Measurements from ENCODE around the gene ANKRD28. TPM values are rescaled to one million over a fixed set of nuclear protein-coding genes. Genes with fewer than 3 reads are reported as not detected.
A peak's percentile ranks its signal among the peaks of the same experiment; 100 is the strongest.

The ANKRD28 gene
- total and polyA plus RNA-seq, 7 experiments from 2014 or later: 8.7 to 70.4 (median 28.5) TPM

DNA sequence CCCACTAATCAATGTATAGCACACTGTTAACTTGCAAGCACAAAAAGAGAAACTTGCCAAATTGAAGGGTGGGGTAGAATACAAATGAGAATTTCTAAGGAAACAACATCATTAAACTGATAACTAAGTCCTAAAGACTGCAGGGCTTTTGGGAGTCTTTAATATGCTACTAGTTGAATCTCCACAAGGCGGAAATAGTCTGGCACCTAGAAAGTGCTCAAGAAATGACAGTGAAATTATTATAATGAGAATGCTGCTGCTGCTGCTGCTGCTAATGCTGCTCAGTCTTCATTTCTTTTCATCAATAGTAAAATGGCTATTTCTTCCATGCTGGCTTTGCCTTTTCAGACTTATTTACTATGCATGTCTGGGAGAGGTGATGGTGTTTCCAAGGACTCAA is 104.4 kb downstream of the ANKRD28 start:
- no peak for DNase-seq
- Histone ChIP-seq H3K4me3 (ENCODE audit: low read length) (no peak overlapping the region), H3K4me1 (ENCODE audit: control insufficient read depth in 2 of 2, insufficient read depth in 2 of 2, low read length in 2 of 2) (no peaks in the 10 kb centered on the region), H3K27me3 (ENCODE audit: control insufficient read depth in 2 of 2, insufficient read depth in 2 of 2, low read length in 2 of 2) (no peaks in the 10 kb centered on the region), H3K27ac (ENCODE audit: low read depth, low read length) (no peak overlapping the region), H3K9me3 (ENCODE audit: control insufficient read depth in 2 of 3, low read length in 3 of 3) (no peaks in the 10 kb centered on the region), H3K36me3 (ENCODE audit: control insufficient read depth in 2 of 3, insufficient read depth in 3 of 3, low read length in 3 of 3) (peaks cover 0 to 11% (median 0%) of the 10 kb centered on the region in 3 experiments)
- H3K9me3 Mint-ChIP-seq: no peaks in the 10 kb centered on the region
- H3K4me1 Mint-ChIP-seq: peaks cover 0 to 9% (median 5%) of the 10 kb centered on the region in 7 donors
- ChIA-PET POLR2A (no interaction called here), CTCF (no interaction called here)
- H3K27me3 Mint-ChIP-seq: no peaks in the 10 kb centered on the region
- H3K27ac Mint-ChIP-seq: no peak overlapping the region
- intact Hi-C loops (cut with micrococcal nuclease): loop anchor here (5.0 kb wide), 2 partner anchors 61 to 119 kb away; no protein-coding TSS in a partner anchor
- peaks cover 0 to 70% (median 29%) of the 10 kb centered on the region in 5 donors for H3K36me3 Mint-ChIP-seq
- ATAC-seq: no peak
- no peak overlapping the region for H3K4me3 Mint-ChIP-seq

DNA sequence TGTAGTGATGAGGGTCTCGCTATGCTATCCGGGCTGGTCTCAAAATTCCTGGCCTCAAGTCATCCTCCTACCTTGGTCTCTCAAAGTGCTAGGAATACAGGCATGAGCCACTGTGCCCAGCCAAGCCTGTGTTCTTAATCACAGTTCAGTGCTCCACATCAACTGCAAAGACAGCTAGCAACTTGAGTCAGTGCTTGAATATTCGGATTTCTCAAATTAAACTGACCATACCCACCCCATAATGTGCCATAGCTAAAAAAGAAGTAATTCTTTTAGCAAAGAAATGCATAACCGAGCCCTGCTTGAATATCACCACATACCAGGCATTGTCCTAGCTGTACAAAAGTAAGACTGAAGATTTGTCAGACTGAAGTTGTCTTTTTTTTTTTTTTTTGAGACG is 107.0 kb downstream of the ANKRD28 start:
- Histone ChIP-seq H3K36me3 (ENCODE audit: control insufficient read depth in 2 of 3, insufficient read depth in 3 of 3, low read length in 3 of 3) (peaks cover 0 to 11% (median 0%) of the 10 kb centered on the region in 3 experiments), H3K27ac (ENCODE audit: low read depth, low read length) (no peak overlapping the region), H3K4me3 (ENCODE audit: low read length) (no peak overlapping the region), H3K27me3 (ENCODE audit: control insufficient read depth in 2 of 2, insufficient read depth in 2 of 2, low read length in 2 of 2) (no peaks in the 10 kb centered on the region), H3K9me3 (ENCODE audit: control insufficient read depth in 2 of 3, low read length in 3 of 3) (no peaks in the 10 kb centered on the region), H3K4me1 (ENCODE audit: control insufficient read depth in 2 of 2, insufficient read depth in 2 of 2, low read length in 2 of 2) (no peaks in the 10 kb centered on the region)
- peaks cover 0 to 12% (median 5%) of the 10 kb centered on the region in 7 donors for H3K4me1 Mint-ChIP-seq
- intact Hi-C loops (cut with micrococcal nuclease): loop anchor here (5.0 kb wide), 2 partner anchors 58 to 122 kb away; no protein-coding TSS in a partner anchor
- ChIA-PET POLR2A (no interaction called here), CTCF (no interaction called here)
- peaks cover 0 to 70% (median 23%) of the 10 kb centered on the region in 5 donors for H3K36me3 Mint-ChIP-seq
- H3K9me3 Mint-ChIP-seq: no peaks in the 10 kb centered on the region
- no peak overlapping the region for H3K27ac Mint-ChIP-seq
- H3K4me3 Mint-ChIP-seq: no peak overlapping the region
- DNase-seq: no peak
- ATAC-seq: no peak
- H3K27me3 Mint-ChIP-seq: no peaks in the 10 kb centered on the region

DNA sequence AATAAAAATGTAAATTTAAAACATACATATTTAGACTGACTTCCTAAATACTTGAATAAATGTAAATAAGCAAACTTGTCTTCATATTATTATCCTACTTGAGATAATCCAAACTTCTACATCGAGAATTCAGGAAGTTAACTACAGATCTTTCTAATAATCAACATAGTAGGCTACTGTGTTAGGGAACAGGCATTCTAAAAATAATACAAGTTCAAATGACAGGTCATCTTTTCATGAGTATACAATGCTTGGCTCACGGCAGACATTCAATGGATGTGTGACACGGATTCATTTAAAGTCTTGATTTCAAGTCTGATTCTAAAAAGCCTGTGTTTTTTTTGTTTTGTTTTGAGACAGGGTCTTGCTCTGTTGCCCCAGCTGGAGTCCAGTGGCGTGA is 107.5 kb downstream of the ANKRD28 start:
- no peak overlapping the region for H3K4me3 Mint-ChIP-seq
- ChIA-PET CTCF (no interaction called here), POLR2A (no interaction called here)
- H3K4me1 Mint-ChIP-seq: peaks cover 0 to 12% (median 7%) of the 10 kb centered on the region in 7 donors
- no peaks in the 10 kb centered on the region for H3K9me3 Mint-ChIP-seq
- Histone ChIP-seq H3K36me3 (ENCODE audit: control insufficient read depth in 2 of 3, insufficient read depth in 3 of 3, low read length in 3 of 3) (peaks cover 0 to 10% (median 0%) of the 10 kb centered on the region in 3 experiments), H3K4me1 (ENCODE audit: control insufficient read depth in 2 of 2, insufficient read depth in 2 of 2, low read length in 2 of 2) (no peaks in the 10 kb centered on the region), H3K27me3 (ENCODE audit: control insufficient read depth in 2 of 2, insufficient read depth in 2 of 2, low read length in 2 of 2) (no peaks in the 10 kb centered on the region), H3K9me3 (ENCODE audit: control insufficient read depth in 2 of 3, low read length in 3 of 3) (no peaks in the 10 kb centered on the region), H3K27ac (ENCODE audit: low read depth, low read length) (no peak overlapping the region), H3K4me3 (ENCODE audit: low read length) (no peak overlapping the region)
- ATAC-seq: no peak
- peaks cover 0 to 69% (median 29%) of the 10 kb centered on the region in 5 donors for H3K36me3 Mint-ChIP-seq
- no peaks in the 10 kb centered on the region for H3K27me3 Mint-ChIP-seq
- DNase-seq: no peak
- intact Hi-C loops (cut with micrococcal nuclease): loop anchor here (5.0 kb wide), 2 partner anchors 58 to 122 kb away; no protein-coding TSS in a partner anchor
- no peak overlapping the region for H3K27ac Mint-ChIP-seq

DNA sequence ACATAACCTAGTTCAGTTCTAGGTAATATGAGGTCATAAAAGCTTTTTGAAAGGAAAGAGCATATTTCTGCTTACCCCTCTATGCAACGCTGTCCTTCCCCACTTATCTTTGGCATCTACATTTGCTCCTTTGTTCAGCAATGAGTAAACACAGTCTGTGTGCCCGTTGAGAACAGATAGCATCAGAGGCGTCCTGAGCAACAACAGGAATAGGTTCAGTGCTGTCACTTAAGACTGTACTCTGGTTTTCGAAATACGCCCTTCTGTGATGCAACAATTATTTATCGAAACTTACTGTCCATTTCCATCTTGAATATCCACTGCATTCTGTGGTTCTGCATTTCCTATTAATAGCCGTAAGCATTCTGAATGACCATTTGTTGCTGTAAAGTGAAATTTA is 111.9 kb downstream of the ANKRD28 start:
- no peaks in the 10 kb centered on the region for H3K9me3 ChIP-seq (ENCODE audit: control insufficient read depth in 2 of 3, low read length in 3 of 3)
- no peaks in the 10 kb centered on the region for H3K4me1 ChIP-seq (ENCODE audit: control insufficient read depth in 2 of 2, insufficient read depth in 2 of 2, low read length in 2 of 2)
- ChIA-PET CTCF (no interaction called here), POLR2A (no interaction called here)
- Mint-ChIP-seq H3K9me3 (no peaks in the 10 kb centered on the region), H3K36me3 (peaks cover 0 to 42% (median 32%) of the 10 kb centered on the region in 5 donors), H3K27me3 (no peaks in the 10 kb centered on the region), H3K4me1 (peaks cover 0 to 16% (median 5%) of the 10 kb centered on the region in 7 donors), H3K4me3 (peak overlapping the region in 1 of 10 donors; percentile 17), H3K27ac (no peak overlapping the region)
- peak; percentile 69 for ATAC-seq
- no peak overlapping the region for H3K4me3 ChIP-seq (ENCODE audit: low read length)
- H3K36me3 ChIP-seq (ENCODE audit: control insufficient read depth in 2 of 3, insufficient read depth in 3 of 3, low read length in 3 of 3): peaks cover 0 to 17% (median 8%) of the 10 kb centered on the region in 3 experiments
- no peaks in the 10 kb centered on the region for H3K27me3 ChIP-seq (ENCODE audit: control insufficient read depth in 2 of 2, insufficient read depth in 2 of 2, low read length in 2 of 2)
- H3K27ac ChIP-seq (ENCODE audit: low read depth, low read length): no peak overlapping the region
- no peak for DNase-seq
- intact Hi-C loops (cut with micrococcal nuclease): loop anchor here in 1 of 2 donors (5.0 kb wide), 1 partner anchor 39 kb away; no protein-coding TSS in a partner anchor

DNA sequence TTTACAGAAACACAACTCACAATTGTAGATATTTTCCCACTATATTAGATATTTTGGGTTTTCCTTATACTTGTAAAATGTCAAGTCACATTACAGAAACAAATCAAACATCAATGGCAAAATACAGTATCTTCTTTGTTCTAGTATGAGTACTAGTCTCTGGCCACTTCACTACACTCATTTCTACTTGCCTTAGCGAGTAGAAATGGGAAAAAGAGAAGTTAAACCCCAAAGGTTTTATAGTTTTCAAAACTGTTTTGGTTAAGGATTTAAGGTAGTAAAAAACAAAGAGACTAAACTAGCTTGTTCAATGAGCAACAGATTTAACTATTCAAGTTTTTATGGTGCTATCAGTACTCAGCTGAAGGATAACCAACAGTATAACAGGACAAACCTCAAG is 114.5 kb downstream of the ANKRD28 start:
- Mint-ChIP-seq H3K27me3 (no peaks in the 10 kb centered on the region), H3K4me3 (no peak overlapping the region), H3K9me3 (no peaks in the 10 kb centered on the region), H3K4me1 (peaks cover 0 to 16% (median 5%) of the 10 kb centered on the region in 7 donors), H3K27ac (no peak overlapping the region), H3K36me3 (peaks cover 0 to 32% (median 27%) of the 10 kb centered on the region in 5 donors)
- Histone ChIP-seq H3K4me1 (ENCODE audit: control insufficient read depth in 2 of 2, insufficient read depth in 2 of 2, low read length in 2 of 2) (no peaks in the 10 kb centered on the region), H3K27ac (ENCODE audit: low read depth, low read length) (no peak overlapping the region), H3K4me3 (ENCODE audit: low read length) (no peak overlapping the region), H3K36me3 (ENCODE audit: control insufficient read depth in 2 of 3, insufficient read depth in 3 of 3, low read length in 3 of 3) (peaks cover 4 to 11% (median 8%) of the 10 kb centered on the region in 3 experiments), H3K9me3 (ENCODE audit: control insufficient read depth in 2 of 3, low read length in 3 of 3) (no peaks in the 10 kb centered on the region), H3K27me3 (ENCODE audit: control insufficient read depth in 2 of 2, insufficient read depth in 2 of 2, low read length in 2 of 2) (no peaks in the 10 kb centered on the region)
- intact Hi-C loops (cut with micrococcal nuclease): no loop called here
- DNase-seq: no peak
- POLR2A ChIA-PET: interaction anchor here (1.3 kb wide), 1 partner anchor 82 kb away, joined by 4 read pairs; the partner anchor contains the start of genes BTD and HACL1
- CTCF ChIA-PET: no interaction called here
- ATAC-seq: no peak

DNA sequence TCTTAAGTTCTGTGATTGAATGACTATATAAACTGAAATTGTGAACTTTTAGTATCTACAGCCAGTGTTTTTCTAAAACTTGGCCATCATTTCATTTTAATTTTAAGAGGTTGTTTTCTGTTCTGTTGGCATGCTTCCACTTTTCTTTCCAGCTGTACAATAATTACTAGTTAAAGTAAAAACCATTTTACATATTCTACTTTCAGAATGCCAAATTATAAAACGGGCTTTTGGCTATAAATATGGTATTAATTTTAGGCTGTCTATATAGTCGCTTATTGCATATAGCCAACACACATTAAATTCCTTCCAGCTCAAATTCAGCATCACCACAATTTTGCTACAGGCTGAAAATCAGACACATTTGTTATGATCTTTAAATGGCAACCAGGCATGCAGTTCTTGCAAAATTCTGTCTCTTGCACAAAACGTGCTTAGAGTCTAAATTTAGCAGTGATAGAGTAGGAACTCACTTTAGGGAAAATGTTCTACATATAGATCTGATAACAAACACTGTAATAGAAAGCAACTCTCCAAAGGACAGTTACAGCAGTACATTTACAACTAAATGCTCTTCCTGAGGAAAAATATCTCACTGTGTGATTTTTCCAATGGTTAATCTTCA is 115.1 kb downstream of the ANKRD28 start:
- no peak for ATAC-seq
- Mint-ChIP-seq H3K27ac (no peak overlapping the region), H3K9me3 (no peaks in the 10 kb centered on the region), H3K4me3 (no peak overlapping the region), H3K36me3 (peaks cover 0 to 36% (median 31%) of the 10 kb centered on the region in 5 donors), H3K4me1 (peaks cover 0 to 16% (median 5%) of the 10 kb centered on the region in 7 donors), H3K27me3 (no peaks in the 10 kb centered on the region)
- intact Hi-C loops (cut with micrococcal nuclease): no loop called here
- Histone ChIP-seq H3K4me1 (ENCODE audit: control insufficient read depth in 2 of 2, insufficient read depth in 2 of 2, low read length in 2 of 2) (no peaks in the 10 kb centered on the region), H3K27me3 (ENCODE audit: control insufficient read depth in 2 of 2, insufficient read depth in 2 of 2, low read length in 2 of 2) (no peaks in the 10 kb centered on the region), H3K4me3 (ENCODE audit: low read length) (no peak overlapping the region), H3K27ac (ENCODE audit: low read depth, low read length) (no peak overlapping the region), H3K36me3 (ENCODE audit: control insufficient read depth in 2 of 3, insufficient read depth in 3 of 3, low read length in 3 of 3) (peaks cover 4 to 11% (median 8%) of the 10 kb centered on the region in 3 experiments), H3K9me3 (ENCODE audit: control insufficient read depth in 2 of 3, low read length in 3 of 3) (no peaks in the 10 kb centered on the region)
- ChIA-PET POLR2A (interaction anchor here (1.3 kb wide), 1 partner anchor 81 kb away, joined by 4 read pairs; the partner anchor contains the start of genes BTD and HACL1), CTCF (no interaction called here)
- no peak for DNase-seq

DNA sequence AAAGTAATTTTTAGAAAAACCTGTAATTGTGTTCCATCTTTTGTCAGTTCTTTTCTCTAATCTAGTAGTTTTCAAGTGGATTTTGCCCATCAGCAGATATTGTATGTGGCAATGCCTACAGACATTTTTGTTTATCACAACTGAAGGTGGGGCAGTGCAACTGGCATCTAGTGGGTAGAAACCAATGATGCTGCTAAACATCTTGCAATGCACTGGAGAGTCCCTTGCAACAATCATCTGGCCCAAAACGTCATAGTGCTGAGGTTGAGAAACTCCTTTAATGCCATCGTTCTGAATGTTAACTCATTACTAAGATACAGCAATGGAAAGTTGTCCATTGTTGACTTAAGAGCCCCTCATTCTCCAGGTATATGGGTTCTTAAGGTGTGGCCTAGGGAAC is 116.1 kb downstream of the ANKRD28 start:
- POLR2A ChIA-PET: no interaction called here

More for the DNA sequence above, 116.1 kb downstream of the ANKRD28 start:
- H3K4me1 ChIP-seq (ENCODE audit: control insufficient read depth in 2 of 2, insufficient read depth in 2 of 2, low read length in 2 of 2): no peaks in the 10 kb centered on the region
- H3K27ac Mint-ChIP-seq: no peak overlapping the region
- H3K27me3 ChIP-seq (ENCODE audit: control insufficient read depth in 2 of 2, insufficient read depth in 2 of 2, low read length in 2 of 2): no peaks in the 10 kb centered on the region
- H3K27ac ChIP-seq (ENCODE audit: low read depth, low read length): no peak overlapping the region
- DNase-seq: no peak
- no peaks in the 10 kb centered on the region for H3K9me3 ChIP-seq (ENCODE audit: control insufficient read depth in 2 of 3, low read length in 3 of 3)
- intact Hi-C loops (cut with micrococcal nuclease): no loop called here
- H3K36me3 ChIP-seq (ENCODE audit: control insufficient read depth in 2 of 3, insufficient read depth in 3 of 3, low read length in 3 of 3): peaks cover 4 to 16% (median 15%) of the 10 kb centered on the region in 3 experiments
- H3K27me3 Mint-ChIP-seq: no peaks in the 10 kb centered on the region
- peaks cover 4 to 39% (median 36%) of the 10 kb centered on the region in 5 donors for H3K36me3 Mint-ChIP-seq
- ATAC-seq: peak; percentile 72
- no peaks in the 10 kb centered on the region for H3K9me3 Mint-ChIP-seq
- CTCF ChIA-PET: no interaction called here
- peaks cover 0 to 16% (median 5%) of the 10 kb centered on the region in 7 donors for H3K4me1 Mint-ChIP-seq
- H3K4me3 Mint-ChIP-seq: no peak overlapping the region
- H3K4me3 ChIP-seq (ENCODE audit: low read length): no peak overlapping the region

Measured in naive thymus-derived CD4-positive, alpha-beta T cell (primary cell).